HepG2 (cell line): Measurements from ENCODE around the gene SYNJ2. TPM values are rescaled to one million over a fixed set of nuclear protein-coding genes. Genes with fewer than 3 reads are reported as not detected.

Experiments
- ATAC-seq: fragments of 200-7000 bp; cut with Tn5 transposase; 3 replicates; pipeline ENCODE4 v1.9.1; 2020; ENCODE audit warnings: mild to moderate bottlenecking, moderate library complexity
- BruUV-seq: library from RNA; stranded (reverse); fragments of 400-500 nt; replicated peaks from 2 replicates; lab custom pipeline; 2021; lab: Mats Ljungman, UMichigan
- CTCF ChIA-PET: fragments of 300-600 bp; formaldehyde crosslinking; extraction: SDS; loops from one replicate; lab custom pipeline; 2021; ENCODE audit warnings: low total read pairs, inconsistent platforms, low intra/inter-chr PET ratio; lab: Yijun Ruan, JAX
- POLR2A ChIA-PET: fragments of 350-600 bp; sonication (Branson Sonifier 250); formaldehyde crosslinking; loops from one replicate; lab custom pipeline; 2020; ENCODE audit warnings: antibody characterized with exemption, inconsistent platforms; lab: Yijun Ruan, JAX
- DNase-seq: peaks from one replicate; pipeline ENCODE4 v3.0.0-alpha.2; 2015; ENCODE audit warnings: low spot score
- FAIRE-seq: peaks from 3 replicates; lab custom pipeline; 2011; peaks lifted over from hg19 to GRCh38; lab: Jason Lieb, UNC
- H2AFZ ChIP-seq: one replicate; pipeline ENCODE4 v1.6.1; 2011; ENCODE audit warnings: low read length, inconsistent platforms
- H3K27ac ChIP-seq: fragments of 300-600 bp; 3 replicates; pipeline ENCODE4 v1.8.0; 2011; ENCODE audit warnings: mixed run types, mild to moderate bottlenecking, mixed read lengths, low read length, inconsistent platforms; ENCODE audit not compliant: insufficient read depth; ENCODE audit errors: extremely low read length
- H3K27me3 ChIP-seq, 2 experiments: fragments of 200-600 bp in 1 of 2; 2 replicates in 1 of 2; 3 replicates in 1 of 2; pipeline versions ENCODE4 v1.6.0 to v1.8.0; 2011; ENCODE audit warnings: low read length in 2 of 2, mild to moderate bottlenecking in 2 of 2, moderate library complexity in 2 of 2, inconsistent platforms in 1 of 2; ENCODE audit not compliant: insufficient read depth in 2 of 2, control insufficient read depth in 1 of 2
- H3K36me3 ChIP-seq, 2 experiments: fragments of 200-600 bp in 1 of 2; replicated peaks in 1 of 2; 2 replicates in 1 of 2; 3 replicates in 1 of 2; pipeline versions ENCODE4 v1.5.1 to v1.8.0; 2011; ENCODE audit warnings: low read length in 2 of 2, inconsistent platforms in 1 of 2; ENCODE audit not compliant: insufficient read depth in 2 of 2, control insufficient read depth in 1 of 2
- H3K4me1 ChIP-seq: 2 replicates; pipeline ENCODE4 v1.5.1; 2012; ENCODE audit warnings: low read length, inconsistent platforms; ENCODE audit not compliant: insufficient read depth
- H3K4me2 ChIP-seq: 2 replicates; pipeline ENCODE4 v1.6.0; 2011; ENCODE audit warnings: low read depth, low read length, inconsistent platforms
- H3K4me3 ChIP-seq, 3 experiments: fragments of 200-600 bp in 1 of 3; sonication (generic), shearing (Covaris generic) in 1 of 3; replicated peaks in 1 of 3; 2 replicates each; pipeline ENCODE4 v1.5.1; 2011 to 2016; ENCODE audit warnings: low read length in 3 of 3, inconsistent platforms in 2 of 3, low read depth in 2 of 3, mild to moderate bottlenecking in 2 of 3, control low read depth in 1 of 3, mixed read lengths in 1 of 3; ENCODE audit not compliant: insufficient read depth in 1 of 3
- H3K79me2 ChIP-seq: one replicate; pipeline ENCODE4 v1.6.1; 2011; ENCODE audit warnings: low read length, inconsistent platforms; ENCODE audit not compliant: insufficient read depth
- H3K9ac ChIP-seq: 2 replicates; pipeline ENCODE4 v1.6.0; 2011; ENCODE audit warnings: mild to moderate bottlenecking, low read depth, low read length, inconsistent platforms; ENCODE audit not compliant: insufficient read depth
- H3K9me3 ChIP-seq: 2 replicates; pipeline ENCODE4 v1.5.1; 2012; ENCODE audit warnings: mild to moderate bottlenecking, low read length
- H4K20me1 ChIP-seq: 2 replicates; pipeline ENCODE4 v1.6.0; 2011; ENCODE audit warnings: inconsistent platforms, mild to moderate bottlenecking, low read length, moderate library complexity; ENCODE audit not compliant: insufficient read depth
- AGO2 ChIP-seq: fragments of 200-400 bp; formaldehyde crosslinking; optimal IDR thresholded peaks from 2 replicates; pipeline ENCODE3; 2017; ENCODE audit warnings: mild to moderate bottlenecking, low read depth, low read length, moderate library complexity
- ATF4 ChIP-seq, 2 experiments: fragments of 450-650 bp in 1 of 2; sonication (generic) in 1 of 2; formaldehyde crosslinking; IDR thresholded peaks; 2 replicates each; pipeline versions ENCODE4 v1.5.0 to v1.8.0; 2020 to 2022; ENCODE audit warnings: mild to moderate bottlenecking in 1 of 2, missing genetic modification reagents in 1 of 2
- CREB1 ChIP-seq, 2 experiments: fragments of 450-650 bp in 1 of 2; IDR thresholded peaks; 2 replicates each; pipeline ENCODE4 v1.6.1; 2016 to 2017; ENCODE audit warnings: control low read depth in 1 of 2, mild to moderate bottlenecking in 1 of 2, missing compliant biosample characterization in 1 of 2, missing genetic modification characterization in 1 of 2
- KDM6A ChIP-seq: IDR thresholded peaks from 2 replicates; pipeline ENCODE4 v1.6.1; 2016; ENCODE audit warnings: low read depth
- MAF1 ChIP-seq: sonication (generic); formaldehyde crosslinking; IDR thresholded peaks from 2 replicates; pipeline ENCODE4 v1.5.0; 2020; ENCODE audit warnings: missing genetic modification reagents, borderline replicate concordance
- NFKB2 ChIP-seq: sonication (generic); formaldehyde crosslinking; IDR thresholded peaks from 2 replicates; pipeline ENCODE4 v1.4.0; 2020; ENCODE audit warnings: missing genetic modification reagents, borderline replicate concordance
- NR2C2 ChIP-seq: sonication (generic); formaldehyde crosslinking; IDR thresholded peaks from 2 replicates; pipeline ENCODE4 v1.4.0; 2020; ENCODE audit warnings: missing genetic modification reagents, mild to moderate bottlenecking, moderate library complexity, borderline replicate concordance
- RBM22 ChIP-seq: fragments of 200-400 bp; formaldehyde crosslinking; optimal IDR thresholded peaks from 2 replicates; pipeline ENCODE3; 2017; ENCODE audit warnings: mild to moderate bottlenecking, low read length, moderate library complexity
- SALL1 ChIP-seq: sonication (generic); formaldehyde crosslinking; IDR thresholded peaks from 2 replicates; pipeline ENCODE4 v1.8.0; 2022; ENCODE audit warnings: mild to moderate bottlenecking, missing genetic modification reagents
- ZNF570 ChIP-seq: sonication (generic); formaldehyde crosslinking; IDR thresholded peaks from 2 replicates; pipeline ENCODE4 v1.4.0; 2020; ENCODE audit warnings: mild to moderate bottlenecking, missing genetic modification reagents, borderline replicate concordance
- ZNF7 ChIP-seq: IDR thresholded peaks from 2 replicates; pipeline ENCODE4 v1.6.1; 2016; ENCODE audit warnings: missing biosample characterization, missing genetic modification reagents
- ZSCAN29 ChIP-seq: sonication (generic); formaldehyde crosslinking; conservative IDR thresholded peaks from 2 replicates; pipeline ENCODE4 v1.4.0; 2020; ENCODE audit warnings: mild to moderate bottlenecking, missing genetic modification reagents
- WGBS: methylation state at CpG from one replicate; pipeline ENCODE4 v1.1.6; 2017; ENCODE audit warnings: low lambda C conversion rate; 5-methylcytosine and 5-hydroxymethylcytosine counted together
- in situ Hi-C: cut with HindIII; loops from 2 replicates; pipeline ENCODE4 v1.10.0; 2017; ENCODE audit warnings: low pct_unique_long_range_greater_than_20kb; ENCODE audit not compliant: extremely low pct_ligation_motif_present
- intact Hi-C: fragments of 100-400 bp; cut with micrococcal nuclease; formaldehyde crosslinking; loops from one replicate; pipeline ENCODE4 v1.10.0; 2022; ENCODE audit not compliant: unreplicated experiment
- polyA plus RNA-seq, 8 experiments: library from polyadenylated mRNA; depleted of rRNA in 3 of 8; stranded (reverse) in 7 of 8; unstranded in 1 of 8; fragments of >200 nt; fragmentation: Illumina TruSeq in 4 of 8; extraction: Trizol in 4 of 8; gene quantifications; 2 replicates each; pipeline versions ENCODE4 v1.2.1 to v1.2.3, GENCODE V29; 2011 to 2016; ENCODE audit warnings: low read depth in 4 of 8, missing spikeins in 1 of 8, mixed read lengths in 1 of 8; ENCODE audit not compliant: insufficient read depth in 1 of 8
- total RNA-seq, 5 experiments: library from RNA; depleted of rRNA; stranded (reverse); fragments of >200 nt; fragmentation: Illumina TruSeq; extraction: Trizol; gene quantifications; 2 replicates each; pipeline ENCODE4 v1.2.3, GENCODE V29; 2016; ENCODE audit warnings: low read depth in 1 of 5
- TF ChIP-seq, protein P1 (sequence below): sonication (generic); formaldehyde crosslinking; IDR thresholded peaks from 2 replicates; pipeline ENCODE4 v1.4.0; 2020; ENCODE audit warnings: mild to moderate bottlenecking, missing genetic modification reagents
- TF ChIP-seq, protein P2 (sequence below): sonication (generic); formaldehyde crosslinking; conservative IDR thresholded peaks from 2 replicates; pipeline ENCODE4 v1.8.0; 2022; ENCODE audit warnings: low read depth, missing genetic modification reagents
- TF ChIP-seq, protein P3 (sequence below): sonication (generic); formaldehyde crosslinking; IDR thresholded peaks from 2 replicates; pipeline ENCODE4 v1.8.1; 2023; ENCODE audit warnings: missing genetic modification reagents, mild to moderate bottlenecking, borderline replicate concordance
- TF ChIP-seq, protein P4 (sequence below): sonication (generic); formaldehyde crosslinking; IDR thresholded peaks from 2 replicates; pipeline ENCODE4 v1.8.1; 2023; ENCODE audit warnings: missing genetic modification reagents, inconsistent platforms, borderline replicate concordance

Gene SYNJ2
- total and polyA plus RNA-seq, 2 of the 13 experiments (the other 11 are each of a cell fraction or from before 2014, with no cell fraction given), result 39.1 to 57.6 TPM

GRCh38 chr6:158057213-158057987, 75.7 kb downstream of the SYNJ2 start:
- no peaks in the 10 kb centered on the region for H3K9me3 ChIP-seq
- H3K27me3 ChIP-seq, result no peaks in the 10 kb centered on the region
- CTCF ChIA-PET, result no interaction called here
- H3K4me3 ChIP-seq, result no peak overlapping the region
- H2AFZ ChIP-seq, result no peak overlapping the region
- H3K36me3 ChIP-seq, result peaks cover 57 to 89% of the 10 kb centered on the region in 2 experiments
- H3K9ac ChIP-seq, result no peak overlapping the region
- POLR2A ChIA-PET, result interaction anchor here (1.7 kb wide), 1 partner anchor 8 kb away, joined by 6 read pairs; no protein-coding TSS in a partner anchor
- H3K4me1 ChIP-seq, result peaks cover 8% of the 10 kb centered on the region; the same call in 1 of the 2 replicates
- ATAC-seq (no peak), DNase-seq (no peak), FAIRE-seq (no peak)
- in situ Hi-C loops (no loop called here), intact Hi-C loops (loop anchor here (1.0 kb wide), 1 partner anchor 14 kb away; no protein-coding TSS in a partner anchor)
- WGBS, result 96% methylated on average over 20 of the region's 21 CpGs
- H3K4me2 ChIP-seq, result no peak overlapping the region
- no peak overlapping the region for H3K27ac ChIP-seq
- TF ChIP-seq, protein P1, sequence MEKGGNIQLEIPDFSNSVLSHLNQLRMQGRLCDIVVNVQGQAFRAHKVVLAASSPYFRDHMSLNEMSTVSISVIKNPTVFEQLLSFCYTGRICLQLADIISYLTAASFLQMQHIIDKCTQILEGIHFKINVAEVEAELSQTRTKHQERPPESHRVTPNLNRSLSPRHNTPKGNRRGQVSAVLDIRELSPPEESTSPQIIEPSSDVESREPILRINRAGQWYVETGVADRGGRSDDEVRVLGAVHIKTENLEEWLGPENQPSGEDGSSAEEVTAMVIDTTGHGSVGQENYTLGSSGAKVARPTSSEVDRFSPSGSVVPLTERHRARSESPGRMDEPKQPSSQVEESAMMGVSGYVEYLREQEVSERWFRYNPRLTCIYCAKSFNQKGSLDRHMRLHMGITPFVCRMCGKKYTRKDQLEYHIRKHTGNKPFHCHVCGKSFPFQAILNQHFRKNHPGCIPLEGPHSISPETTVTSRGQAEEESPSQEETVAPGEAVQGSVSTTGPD, result no peak
- TF ChIP-seq, protein P2, sequence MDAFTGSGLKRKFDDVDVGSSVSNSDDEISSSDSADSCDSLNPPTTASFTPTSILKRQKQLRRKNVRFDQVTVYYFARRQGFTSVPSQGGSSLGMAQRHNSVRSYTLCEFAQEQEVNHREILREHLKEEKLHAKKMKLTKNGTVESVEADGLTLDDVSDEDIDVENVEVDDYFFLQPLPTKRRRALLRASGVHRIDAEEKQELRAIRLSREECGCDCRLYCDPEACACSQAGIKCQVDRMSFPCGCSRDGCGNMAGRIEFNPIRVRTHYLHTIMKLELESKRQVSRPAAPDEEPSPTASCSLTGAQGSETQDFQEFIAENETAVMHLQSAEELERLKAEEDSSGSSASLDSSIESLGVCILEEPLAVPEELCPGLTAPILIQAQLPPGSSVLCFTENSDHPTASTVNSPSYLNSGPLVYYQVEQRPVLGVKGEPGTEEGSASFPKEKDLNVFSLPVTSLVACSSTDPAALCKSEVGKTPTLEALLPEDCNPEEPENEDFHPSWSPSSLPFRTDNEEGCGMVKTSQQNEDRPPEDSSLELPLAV (CRISPR knock-in tag), result no peak
- TF ChIP-seq NFKB2 (no peak), CREB1 (IDR thresholded peaks at IDR 0.05) (no peak), CREB1 (CRISPR knock-in tag; IDR thresholded peaks at IDR 0.05) (no peak), MAF1 (CRISPR knock-in tag) (no peak), SALL1 (no peak), ZSCAN29 (CRISPR knock-in tag) (no peak), NR2C2 (no peak), KDM6A (CRISPR knock-in tag) (no peak), ATF4 (CRISPR knock-in tag; IDR thresholded peaks at IDR 0.05) (no peak), AGO2 (peak; percentile 58), ZNF570 (CRISPR knock-in tag) (no peak), ZNF7 (no peak), RBM22 (peak; percentile 75)
- TF ChIP-seq, protein P3, sequence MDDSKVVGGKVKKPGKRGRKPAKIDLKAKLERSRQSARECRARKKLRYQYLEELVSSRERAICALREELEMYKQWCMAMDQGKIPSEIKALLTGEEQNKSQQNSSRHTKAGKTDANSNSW, result no peak
- TF ChIP-seq, protein P4, sequence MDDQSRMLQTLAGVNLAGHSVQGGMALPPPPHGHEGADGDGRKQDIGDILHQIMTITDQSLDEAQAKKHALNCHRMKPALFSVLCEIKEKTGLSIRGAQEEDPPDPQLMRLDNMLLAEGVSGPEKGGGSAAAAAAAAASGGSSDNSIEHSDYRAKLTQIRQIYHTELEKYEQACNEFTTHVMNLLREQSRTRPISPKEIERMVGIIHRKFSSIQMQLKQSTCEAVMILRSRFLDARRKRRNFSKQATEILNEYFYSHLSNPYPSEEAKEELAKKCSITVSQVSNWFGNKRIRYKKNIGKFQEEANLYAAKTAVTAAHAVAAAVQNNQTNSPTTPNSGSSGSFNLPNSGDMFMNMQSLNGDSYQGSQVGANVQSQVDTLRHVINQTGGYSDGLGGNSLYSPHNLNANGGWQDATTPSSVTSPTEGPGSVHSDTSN (CRISPR knock-in tag), result no peak
- peaks cover 3% of the 10 kb centered on the region; the same call in 1 of the 2 replicates for H4K20me1 ChIP-seq
- H3K79me2 ChIP-seq, result no peaks in the 10 kb centered on the region
- BruUV-seq, result TSS peak; percentile 14
